ENCODE measurements around the gene COMMD1. TPM values are rescaled to one million over a fixed set of nuclear protein-coding genes. Genes with fewer than 3 reads are reported as not detected.
"Not testable (repeated sequence)": the region's sequence is repeated elsewhere in the genome, so short reads cannot be mapped to it uniquely, and the experiment has no call there.

Gene COMMD1
- total RNA-seq, 1 donor from 2014 or later, result 39.7 TPM

- H3K9me3 Mint-ChIP-seq (ENCODE audit: unreplicated experiment), result no peaks in the 10 kb centered on the region
- H3K36me3 Mint-ChIP-seq (ENCODE audit: unreplicated experiment), result no peaks in the 10 kb centered on the region
- DNase-seq (ENCODE audit: extremely low spot score, unreplicated experiment), result no peak
- no peaks in the 10 kb centered on the region for H3K4me1 Mint-ChIP-seq (ENCODE audit: unreplicated experiment)
- no peak overlapping the region for H3K4me3 Mint-ChIP-seq (ENCODE audit: unreplicated experiment)
- no peaks in the 10 kb centered on the region for H3K27me3 Mint-ChIP-seq (ENCODE audit: unreplicated experiment)
- no peak overlapping the region for H3K27ac Mint-ChIP-seq (ENCODE audit: unreplicated experiment)
- TF ChIP-seq CTCF (IDR thresholded peaks at IDR 0.05), result no peak
These were observed 90.0 kb downstream of the COMMD1 start for GRCh38 chr2:61995515-61995914.

GRCh38 chr2:61998426-61998825 is 93.0 kb downstream of the COMMD1 start:
- Mint-ChIP-seq H3K27ac (ENCODE audit: unreplicated experiment) (no peak overlapping the region), H3K36me3 (ENCODE audit: unreplicated experiment) (no peaks in the 10 kb centered on the region), H3K9me3 (ENCODE audit: unreplicated experiment) (no peaks in the 10 kb centered on the region), H3K27me3 (ENCODE audit: unreplicated experiment) (no peaks in the 10 kb centered on the region), H3K4me1 (ENCODE audit: unreplicated experiment) (no peaks in the 10 kb centered on the region), H3K4me3 (ENCODE audit: unreplicated experiment) (no peak overlapping the region)
- no peak for TF ChIP-seq CTCF (IDR thresholded peaks at IDR 0.05)
- DNase-seq (ENCODE audit: extremely low spot score, unreplicated experiment), result no peak

GRCh38 chr2:62000538-62000937 is 95.1 kb downstream of the COMMD1 start:
- Mint-ChIP-seq H3K4me3 (ENCODE audit: unreplicated experiment) (no peak overlapping the region), H3K36me3 (ENCODE audit: unreplicated experiment) (peaks cover 2% of the 10 kb centered on the region), H3K9me3 (ENCODE audit: unreplicated experiment) (no peaks in the 10 kb centered on the region), H3K4me1 (ENCODE audit: unreplicated experiment) (no peaks in the 10 kb centered on the region), H3K27me3 (ENCODE audit: unreplicated experiment) (no peaks in the 10 kb centered on the region), H3K27ac (ENCODE audit: unreplicated experiment) (no peak overlapping the region)
- no peak for DNase-seq (ENCODE audit: extremely low spot score, unreplicated experiment)
- no peak for TF ChIP-seq CTCF (IDR thresholded peaks at IDR 0.05)

- peaks cover 2% of the 10 kb centered on the region for H3K36me3 Mint-ChIP-seq (ENCODE audit: unreplicated experiment)
- no peaks in the 10 kb centered on the region for H3K4me1 Mint-ChIP-seq (ENCODE audit: unreplicated experiment)
- H3K4me3 Mint-ChIP-seq (ENCODE audit: unreplicated experiment), result no peak overlapping the region
- no peak for DNase-seq (ENCODE audit: extremely low spot score, unreplicated experiment)
- H3K27ac Mint-ChIP-seq (ENCODE audit: unreplicated experiment), result no peak overlapping the region
- H3K27me3 Mint-ChIP-seq (ENCODE audit: unreplicated experiment), result no peaks in the 10 kb centered on the region
- no peak for TF ChIP-seq CTCF (IDR thresholded peaks at IDR 0.05)
- no peaks in the 10 kb centered on the region for H3K9me3 Mint-ChIP-seq (ENCODE audit: unreplicated experiment)
These were observed 96.0 kb downstream of the COMMD1 start for GRCh38 chr2:62001431-62001830.

- not testable (repeated sequence) for DNase-seq (ENCODE audit: extremely low spot score, unreplicated experiment); H3K4me1 Mint-ChIP-seq (ENCODE audit: unreplicated experiment); H3K27ac Mint-ChIP-seq (ENCODE audit: unreplicated experiment); H3K36me3 Mint-ChIP-seq (ENCODE audit: unreplicated experiment); H3K27me3 Mint-ChIP-seq (ENCODE audit: unreplicated experiment); H3K9me3 Mint-ChIP-seq (ENCODE audit: unreplicated experiment); H3K4me3 Mint-ChIP-seq (ENCODE audit: unreplicated experiment)
These were observed 99.0 kb downstream of the COMMD1 start for GRCh38 chr2:62004428-62004827.

- Mint-ChIP-seq H3K27me3 (ENCODE audit: unreplicated experiment) (no peaks in the 10 kb centered on the region), H3K4me3 (ENCODE audit: unreplicated experiment) (no peak overlapping the region), H3K36me3 (ENCODE audit: unreplicated experiment) (peaks cover 2% of the 10 kb centered on the region), H3K4me1 (ENCODE audit: unreplicated experiment) (peaks cover 4% of the 10 kb centered on the region), H3K27ac (ENCODE audit: unreplicated experiment) (no peak overlapping the region), H3K9me3 (ENCODE audit: unreplicated experiment) (no peaks in the 10 kb centered on the region)
- DNase-seq (ENCODE audit: extremely low spot score, unreplicated experiment), result no peak
- TF ChIP-seq CTCF (IDR thresholded peaks at IDR 0.05), result no peak
These were observed 102.1 kb downstream of the COMMD1 start for GRCh38 chr2:62007555-62007954.

Measured in osteocyte (in vitro differentiated cells).